Activated naive CD8-positive, alpha-beta T cell treated with anti-CD3 and anti-CD28 coated beads, Interleukin-2, amount 50 U/mL, for 24 hours (primary cell): ENCODE measurements around the gene KANK4.
A peak's percentile ranks its signal among the peaks of the same experiment; 100 is the strongest.

Experiments
- ATAC-seq: fragments of 150-1000 bp; cut with Tn5 transposase; one replicate; pipeline ENCODE4 v1.10.0; 2021
- DNase-seq: peaks from one replicate; pipeline ENCODE4 v3.0.0; 2021
- H3K27ac Mint-ChIP-seq: one replicate; pipeline ENCODE4 v1.8.0; 2021; ENCODE audit warnings: mild to moderate bottlenecking, mixed read lengths
- H3K27me3 Mint-ChIP-seq: one replicate; pipeline ENCODE4 v1.8.0; 2021; ENCODE audit warnings: mixed read lengths
- H3K36me3 Mint-ChIP-seq: one replicate; pipeline ENCODE4 v1.8.0; 2021; ENCODE audit warnings: low read depth, mixed read lengths
- H3K4me1 Mint-ChIP-seq: one replicate; pipeline ENCODE4 v1.8.0; 2021; ENCODE audit warnings: mixed read lengths
- H3K4me3 Mint-ChIP-seq: one replicate; pipeline ENCODE4 v1.8.0; 2021; ENCODE audit warnings: mild to moderate bottlenecking, moderate library complexity, mixed read lengths
- H3K9me3 Mint-ChIP-seq: one replicate; pipeline ENCODE4 v1.8.0; 2021; ENCODE audit warnings: mixed read lengths

Gene KANK4

GRCh38 chr1:62210960-62211359 is 108.3 kb downstream of the KANK4 start:
- DNase-seq = no peak
- Mint-ChIP-seq H3K36me3 (no peaks in the 10 kb centered on the region), H3K4me3 (no peak overlapping the region), H3K27ac (no peak overlapping the region), H3K4me1 (peaks cover 1% of the 10 kb centered on the region), H3K27me3 (peaks cover 3% of the 10 kb centered on the region), H3K9me3 (peaks cover 21% of the 10 kb centered on the region)
- no peak for ATAC-seq

DNA sequence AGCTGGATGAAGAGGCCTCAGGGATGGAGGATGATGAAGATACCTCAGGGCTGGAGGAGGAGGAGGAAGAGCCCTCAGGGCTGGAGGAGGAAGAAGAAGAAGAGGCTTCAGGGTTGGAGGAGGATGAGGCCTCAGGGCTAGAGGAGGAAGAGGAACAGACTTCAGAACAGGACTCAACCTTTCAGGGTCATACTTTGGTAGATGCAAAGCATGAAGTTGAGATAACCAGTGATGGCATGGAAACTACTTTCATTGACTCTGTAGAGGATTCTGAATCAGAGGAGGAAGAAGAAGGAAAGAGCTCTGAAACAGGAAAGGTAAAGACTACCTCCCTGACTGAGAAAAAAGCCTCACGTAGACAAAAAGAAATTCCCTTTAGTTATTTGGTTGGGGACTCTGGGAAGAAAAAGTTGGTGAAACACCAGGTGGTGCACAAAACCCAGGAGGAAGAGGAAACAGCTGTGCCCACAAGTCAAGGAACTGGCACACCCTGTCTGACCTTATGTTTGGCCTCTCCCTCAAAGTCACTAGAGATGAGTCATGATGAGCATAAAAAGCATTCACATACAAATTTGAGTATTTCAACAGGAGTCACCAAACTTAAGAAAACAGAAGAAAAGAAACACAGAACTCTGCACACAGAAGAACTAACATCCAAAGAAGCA is 109.2 kb downstream of the KANK4 start:
- Mint-ChIP-seq H3K36me3 (no peaks in the 10 kb centered on the region), H3K4me1 (peaks cover 1% of the 10 kb centered on the region), H3K27ac (no peak overlapping the region), H3K4me3 (no peak overlapping the region), H3K9me3 (peaks cover 21% of the 10 kb centered on the region), H3K27me3 (peaks cover 3% of the 10 kb centered on the region)
- DNase-seq (no peak), ATAC-seq (no peak)

DNA sequence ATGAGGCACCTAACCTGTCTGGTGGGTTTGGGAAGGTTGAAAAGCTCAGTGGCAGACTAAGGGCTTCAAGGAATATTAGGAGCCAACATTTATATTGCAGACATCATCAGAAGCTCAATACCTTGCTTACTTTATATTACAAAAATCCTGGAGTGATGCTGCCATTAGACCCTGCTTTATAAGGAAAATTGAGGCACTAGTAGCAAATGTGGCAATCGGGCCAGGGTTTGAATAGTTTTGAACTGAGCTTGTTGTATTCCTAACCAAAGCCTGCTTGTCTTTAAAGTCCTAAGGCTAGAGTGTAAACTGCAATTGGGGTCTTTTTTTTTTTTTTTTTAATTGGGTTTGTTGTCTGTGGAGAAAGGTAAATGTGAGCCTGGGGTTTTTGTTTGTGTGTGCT is 110.3 kb downstream of the KANK4 start:
- Mint-ChIP-seq H3K4me1 (peaks cover 1% of the 10 kb centered on the region), H3K4me3 (no peak overlapping the region), H3K9me3 (peaks cover 21% of the 10 kb centered on the region), H3K36me3 (no peaks in the 10 kb centered on the region), H3K27ac (no peak overlapping the region), H3K27me3 (peaks cover 3% of the 10 kb centered on the region)
- ATAC-seq = no peak
- no peak for DNase-seq

GRCh38 chr1:62208087-62208486 is 111.1 kb downstream of the KANK4 start:
- DNase-seq (no peak), ATAC-seq (no peak)
- Mint-ChIP-seq H3K4me3 (no peak overlapping the region), H3K27ac (no peak overlapping the region), H3K36me3 (no peaks in the 10 kb centered on the region), H3K27me3 (peaks cover 3% of the 10 kb centered on the region), H3K9me3 (peaks cover 21% of the 10 kb centered on the region), H3K4me1 (peaks cover 1% of the 10 kb centered on the region)

GRCh38 chr1:62207187-62207586 is 112.0 kb downstream of the KANK4 start:
- H3K27ac Mint-ChIP-seq = no peak overlapping the region
- H3K27me3 Mint-ChIP-seq = peaks cover 3% of the 10 kb centered on the region
- peaks cover 21% of the 10 kb centered on the region for H3K9me3 Mint-ChIP-seq
- no peak overlapping the region for H3K4me3 Mint-ChIP-seq
- no peak for ATAC-seq
- H3K4me1 Mint-ChIP-seq = peaks cover 1% of the 10 kb centered on the region
- no peak for DNase-seq
- H3K36me3 Mint-ChIP-seq = no peaks in the 10 kb centered on the region

DNA sequence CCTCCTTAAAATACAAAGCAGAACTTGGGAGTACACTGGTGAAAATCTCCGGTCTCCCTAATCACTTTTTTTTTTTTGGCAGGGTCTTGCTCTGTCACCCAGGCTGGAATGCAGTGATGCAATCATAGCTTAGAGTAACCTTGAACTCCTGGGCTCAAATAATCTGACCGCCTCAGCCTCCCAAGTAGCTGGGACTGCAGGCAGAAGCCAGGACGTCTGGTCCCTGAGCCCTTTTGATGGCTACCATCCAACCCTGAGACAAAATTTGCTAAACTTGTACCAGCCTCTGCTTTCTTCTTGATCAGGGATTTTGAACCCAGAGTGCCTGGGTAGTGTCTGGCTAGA is 120.5 kb downstream of the KANK4 start:
- peaks cover 33% of the 10 kb centered on the region for H3K27me3 Mint-ChIP-seq
- H3K4me3 Mint-ChIP-seq = no peak overlapping the region
- peaks cover 4% of the 10 kb centered on the region for H3K9me3 Mint-ChIP-seq
- no peaks in the 10 kb centered on the region for H3K36me3 Mint-ChIP-seq
- H3K4me1 Mint-ChIP-seq = peaks cover 9% of the 10 kb centered on the region
- no peak overlapping the region for H3K27ac Mint-ChIP-seq
- no peak for ATAC-seq
- no peak for DNase-seq

DNA sequence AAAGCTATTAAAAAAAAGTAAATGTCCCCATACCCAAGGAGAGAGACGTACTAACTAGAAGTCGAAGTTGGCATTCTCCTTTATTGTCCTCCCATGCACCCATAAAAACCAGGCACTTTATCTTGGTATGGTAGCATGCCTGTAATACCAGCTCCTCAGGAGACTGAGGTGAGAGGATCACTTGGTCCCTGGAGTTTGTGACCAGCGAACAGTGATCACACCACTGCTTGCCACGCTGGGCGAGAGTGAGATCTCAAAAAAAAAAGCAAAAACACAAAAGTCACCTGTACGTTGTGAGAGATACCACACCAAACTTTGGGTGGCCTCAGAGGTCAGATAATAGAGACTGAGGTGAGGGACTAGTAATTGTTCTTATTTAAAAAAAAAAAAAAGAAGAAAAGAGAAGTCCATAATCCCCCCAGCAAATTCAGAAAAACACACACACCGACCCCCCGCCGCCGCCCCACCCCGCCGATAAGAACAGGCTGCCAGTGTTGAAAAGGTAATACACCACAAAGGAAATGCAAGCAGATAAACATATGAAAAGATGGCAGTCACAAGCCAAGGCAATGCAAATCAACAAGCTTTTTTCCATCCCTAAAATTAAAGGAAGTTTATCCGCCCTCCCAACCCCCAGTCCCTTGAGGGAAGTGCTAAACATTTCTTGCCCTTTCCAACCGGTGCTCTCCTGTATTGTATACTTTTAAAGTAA is 121.0 kb downstream of the KANK4 start:
- Mint-ChIP-seq H3K4me3 (no peak overlapping the region), H3K27ac (no peak overlapping the region), H3K4me1 (peaks cover 9% of the 10 kb centered on the region), H3K36me3 (no peaks in the 10 kb centered on the region), H3K9me3 (peaks cover 4% of the 10 kb centered on the region), H3K27me3 (peaks cover 38% of the 10 kb centered on the region)
- ATAC-seq (no peak), DNase-seq (no peak)

DNA sequence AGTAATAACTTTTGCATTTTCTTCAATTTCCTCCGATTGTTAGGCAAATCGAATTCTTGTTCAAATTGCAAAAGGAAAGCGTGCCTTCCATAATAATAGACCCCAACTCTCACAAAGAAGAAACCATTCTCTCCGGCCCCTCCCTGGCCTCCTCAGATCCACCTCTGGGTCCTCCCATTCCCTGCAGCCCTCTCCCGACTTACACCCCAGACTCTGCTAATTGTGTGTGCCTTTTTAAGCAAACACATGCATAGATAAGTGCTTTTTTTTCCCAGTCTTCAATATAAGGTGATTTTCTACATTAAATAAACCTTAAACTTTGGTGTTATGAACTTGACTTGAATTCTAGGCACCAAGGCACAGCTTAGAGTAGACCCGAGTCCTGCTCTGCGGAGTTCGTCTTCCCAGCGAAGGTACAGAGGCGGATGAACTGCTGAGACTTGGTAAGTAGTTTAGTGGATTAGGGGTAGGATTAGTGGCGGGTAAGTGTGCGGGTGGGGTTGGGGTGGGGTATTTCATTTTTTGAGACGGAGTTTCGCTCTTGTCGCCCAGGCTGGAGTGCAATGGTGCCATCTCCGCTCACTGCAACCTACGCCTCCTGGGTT is 123.0 kb downstream of the KANK4 start:
- no peak overlapping the region for H3K27ac Mint-ChIP-seq
- peaks cover 9% of the 10 kb centered on the region for H3K4me1 Mint-ChIP-seq
- ATAC-seq (no peak), DNase-seq (no peak)
- H3K4me3 Mint-ChIP-seq = no peak overlapping the region
- H3K9me3 Mint-ChIP-seq = peaks cover 4% of the 10 kb centered on the region
- no peaks in the 10 kb centered on the region for H3K36me3 Mint-ChIP-seq
- peaks cover 43% of the 10 kb centered on the region for H3K27me3 Mint-ChIP-seq

DNA sequence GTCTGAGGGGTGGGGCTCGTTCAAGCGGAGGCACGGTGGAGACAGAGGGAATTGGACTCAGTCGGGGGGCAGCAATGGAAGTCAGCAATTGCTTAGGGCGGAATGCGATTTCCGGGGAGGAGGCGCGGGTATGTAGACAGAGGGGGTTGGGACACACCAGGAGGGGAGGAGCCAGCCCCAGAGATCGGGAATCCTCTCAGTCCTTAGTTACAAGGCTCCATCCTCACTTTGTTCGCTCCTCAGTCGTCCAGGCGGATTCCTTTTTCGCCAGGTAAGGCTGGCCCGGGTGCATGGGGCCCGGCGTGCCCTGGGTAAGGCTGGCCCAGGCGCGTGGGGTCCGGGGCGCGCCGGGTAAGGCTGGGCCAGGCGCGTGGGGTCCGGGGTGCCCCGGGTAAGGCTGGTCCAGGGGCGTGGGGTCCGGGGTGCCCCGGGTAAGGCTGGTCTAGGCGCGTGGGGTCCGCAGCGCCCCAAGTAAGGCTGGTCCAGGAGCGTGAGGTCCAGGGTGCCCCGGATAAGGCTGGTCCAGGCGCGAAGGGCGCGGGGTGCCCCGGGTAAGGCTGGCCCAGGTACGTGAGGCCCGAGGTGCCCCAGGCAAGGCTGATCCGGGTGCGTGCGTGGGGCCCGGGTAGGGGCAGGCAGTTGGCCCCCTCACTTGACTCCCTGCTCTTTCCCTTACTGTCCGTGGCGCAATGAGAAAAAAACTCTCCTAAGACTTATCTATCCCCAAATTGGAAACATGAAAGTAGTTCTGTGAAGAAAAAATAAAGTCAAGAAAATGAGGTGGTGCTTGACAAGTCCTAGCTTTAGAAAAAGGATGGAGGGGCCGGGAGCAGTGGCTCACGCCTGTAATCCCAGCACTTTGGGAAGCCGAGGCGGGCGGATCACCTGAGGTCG is 124.3 kb downstream of the KANK4 start, which contains the start of gene L1TD1:
Gene L1TD1 (plus strand): TSS at position 199 of the 894 bp plus-strand sequence. CDS start 11,780 bp downstream, outside the sequence.
- H3K9me3 Mint-ChIP-seq = peaks cover 4% of the 10 kb centered on the region
- H3K4me1 Mint-ChIP-seq = peaks cover 9% of the 10 kb centered on the region
- peaks cover 43% of the 10 kb centered on the region for H3K27me3 Mint-ChIP-seq
- no peaks in the 10 kb centered on the region for H3K36me3 Mint-ChIP-seq
- H3K4me3 Mint-ChIP-seq = no peak within 1 kb of the TSS
- peak; percentile 44 for ATAC-seq
- DNase-seq = no peak
- no peak within 1 kb of the TSS for H3K27ac Mint-ChIP-seq

GRCh38 chr1:62188111-62188510 is 131.1 kb downstream of the KANK4 start:
- Mint-ChIP-seq H3K27ac (no peak overlapping the region), H3K9me3 (no peaks in the 10 kb centered on the region), H3K27me3 (peaks cover 5% of the 10 kb centered on the region), H3K36me3 (no peaks in the 10 kb centered on the region), H3K4me1 (no peaks in the 10 kb centered on the region), H3K4me3 (no peak overlapping the region)
- DNase-seq = no peak
- ATAC-seq = no peak

DNA sequence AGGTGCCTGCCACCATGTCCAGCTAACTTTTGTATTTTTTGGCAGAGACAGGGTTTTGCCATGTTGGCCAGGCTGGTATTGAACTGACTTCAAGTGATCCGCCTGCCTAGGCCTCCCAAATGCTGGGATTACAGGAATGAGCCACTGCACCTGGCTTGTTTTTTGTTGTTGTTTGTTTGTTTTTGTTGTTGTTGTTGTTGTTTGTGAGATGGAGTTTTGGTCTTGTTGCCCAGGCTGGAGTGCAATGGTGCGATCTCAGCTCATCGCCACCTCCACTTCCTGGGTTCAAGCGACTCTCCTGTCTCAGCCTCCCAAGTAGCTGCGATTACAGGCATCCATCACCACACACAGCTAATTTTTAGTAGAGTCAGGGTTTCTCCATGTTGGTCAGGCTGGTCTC is 131.7 kb downstream of the KANK4 start:
- H3K27ac Mint-ChIP-seq = no peak overlapping the region
- no peak overlapping the region for H3K4me3 Mint-ChIP-seq
- H3K27me3 Mint-ChIP-seq = peaks cover under 1% of the 10 kb centered on the region
- DNase-seq (no peak), ATAC-seq (no peak)
- no peaks in the 10 kb centered on the region for H3K36me3 Mint-ChIP-seq
- no peaks in the 10 kb centered on the region for H3K4me1 Mint-ChIP-seq
- no peaks in the 10 kb centered on the region for H3K9me3 Mint-ChIP-seq
